Measurements from ENCODE around the gene TSHZ2.
"Not testable (repeated sequence)": the region's sequence is repeated elsewhere in the genome, so short reads cannot be mapped to it uniquely, and the experiment has no call there.

Gene TSHZ2

DNA sequence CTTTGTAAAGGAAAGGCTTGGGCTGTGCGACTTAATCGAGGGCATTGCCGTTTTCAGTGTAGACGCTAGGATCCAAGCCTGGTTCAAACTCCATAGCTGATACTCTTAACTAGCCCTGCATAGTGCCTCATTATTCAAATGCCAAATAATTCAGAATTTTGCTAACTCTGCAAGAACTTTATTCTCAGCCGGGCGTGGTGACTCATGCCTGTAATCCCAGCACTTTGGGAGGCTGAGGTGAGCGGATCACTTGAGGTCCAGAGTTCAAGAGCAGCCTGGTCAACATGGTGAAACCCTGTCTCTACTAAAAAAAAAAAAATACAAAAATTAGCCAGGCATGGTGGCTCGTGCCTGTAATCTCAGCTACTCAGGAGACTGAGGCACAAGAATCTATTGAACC, 394.8 kb downstream of the TSHZ2 start:
- DNase-seq: not testable (repeated sequence)

DNA sequence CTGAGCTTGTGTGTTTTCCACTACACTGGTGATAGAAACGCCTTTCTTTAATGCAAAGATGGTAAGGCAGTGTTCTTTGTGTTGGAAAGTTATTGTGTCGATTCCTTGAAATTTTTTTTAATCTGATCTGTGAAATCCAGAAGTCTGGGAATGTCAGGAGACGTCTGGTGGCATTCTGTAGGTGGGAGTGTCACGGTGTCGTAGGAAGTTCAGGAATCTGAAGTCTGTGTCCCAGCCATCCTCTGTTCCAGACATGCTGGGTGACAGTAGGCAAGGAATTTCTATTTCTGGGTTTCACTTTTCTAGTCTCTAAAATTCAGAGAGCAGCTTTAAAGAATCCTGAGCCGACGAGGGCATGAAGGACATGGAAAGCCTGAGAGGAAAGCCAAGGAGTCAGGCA, 397.7 kb downstream of the TSHZ2 start:
- DNase-seq: no peak

DNA sequence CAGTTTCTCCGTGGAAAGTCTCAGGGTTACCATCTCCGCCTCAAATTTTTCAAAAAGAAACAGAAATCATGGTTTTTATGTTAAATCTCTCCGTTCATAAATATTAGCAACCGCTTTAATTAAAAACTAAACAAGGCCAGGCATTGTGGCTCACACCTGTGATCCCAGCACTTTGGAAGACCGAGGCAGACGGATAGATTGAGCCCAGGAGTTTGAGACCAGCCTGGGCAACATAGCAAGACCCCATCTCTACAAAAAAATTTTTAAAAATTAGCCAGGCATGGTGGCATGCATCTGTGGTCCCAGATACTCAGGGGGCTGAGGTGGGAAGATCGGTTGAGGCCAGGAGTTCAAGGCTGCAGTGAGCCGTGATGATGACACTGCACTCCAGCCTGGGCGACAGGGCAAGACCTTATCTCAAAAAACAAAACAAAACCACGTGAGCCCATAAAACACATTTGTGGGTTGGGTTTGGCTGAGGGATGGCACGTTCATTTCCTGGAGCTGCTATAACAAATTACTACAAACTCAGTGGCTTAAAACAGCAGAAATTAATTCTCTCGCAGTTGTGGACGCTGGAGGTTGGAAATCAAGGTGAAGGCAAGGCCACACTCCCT, 398.3 kb downstream of the TSHZ2 start:
- no peak for DNase-seq

DNA sequence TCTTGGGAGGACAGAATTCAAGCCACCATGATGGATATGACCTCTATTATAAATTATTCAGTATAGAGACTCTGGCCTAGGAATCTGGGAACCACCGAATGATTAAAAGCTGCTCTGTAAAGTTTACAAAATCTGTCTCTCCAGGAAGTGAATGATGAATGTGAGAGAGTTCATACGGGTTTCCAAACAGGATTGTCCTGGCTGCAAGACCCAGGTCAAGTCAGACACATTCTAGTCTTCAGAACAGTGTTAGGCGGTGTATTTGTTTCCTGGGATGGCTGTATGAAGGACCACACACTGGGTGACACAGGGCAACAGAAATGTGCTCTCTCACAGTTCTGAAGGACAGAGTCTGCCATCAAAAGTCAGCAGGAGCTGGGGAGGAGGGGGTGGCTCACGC, 399.1 kb downstream of the TSHZ2 start:
- DNase-seq: no peak

DNA sequence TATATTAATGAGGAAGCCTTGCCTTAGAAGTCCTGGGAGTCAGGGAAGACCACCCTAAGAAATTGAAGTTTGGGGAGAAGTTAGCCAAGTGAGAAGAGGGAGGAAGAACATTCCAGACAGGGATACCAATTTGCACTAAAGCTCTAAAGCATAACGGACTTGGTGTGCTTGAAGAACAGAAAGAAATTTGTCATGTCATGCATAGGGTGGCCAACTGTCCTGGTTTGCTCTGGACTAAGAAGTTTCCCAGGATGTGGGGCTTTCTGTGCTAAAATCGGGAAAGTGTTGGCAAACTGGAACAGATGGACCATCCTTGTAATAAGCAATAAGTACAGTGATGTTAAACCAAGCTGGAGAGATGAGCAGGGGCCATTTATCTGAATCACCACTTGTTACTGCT, 403.9 kb downstream of the TSHZ2 start:
- DNase-seq: no peak

DNA sequence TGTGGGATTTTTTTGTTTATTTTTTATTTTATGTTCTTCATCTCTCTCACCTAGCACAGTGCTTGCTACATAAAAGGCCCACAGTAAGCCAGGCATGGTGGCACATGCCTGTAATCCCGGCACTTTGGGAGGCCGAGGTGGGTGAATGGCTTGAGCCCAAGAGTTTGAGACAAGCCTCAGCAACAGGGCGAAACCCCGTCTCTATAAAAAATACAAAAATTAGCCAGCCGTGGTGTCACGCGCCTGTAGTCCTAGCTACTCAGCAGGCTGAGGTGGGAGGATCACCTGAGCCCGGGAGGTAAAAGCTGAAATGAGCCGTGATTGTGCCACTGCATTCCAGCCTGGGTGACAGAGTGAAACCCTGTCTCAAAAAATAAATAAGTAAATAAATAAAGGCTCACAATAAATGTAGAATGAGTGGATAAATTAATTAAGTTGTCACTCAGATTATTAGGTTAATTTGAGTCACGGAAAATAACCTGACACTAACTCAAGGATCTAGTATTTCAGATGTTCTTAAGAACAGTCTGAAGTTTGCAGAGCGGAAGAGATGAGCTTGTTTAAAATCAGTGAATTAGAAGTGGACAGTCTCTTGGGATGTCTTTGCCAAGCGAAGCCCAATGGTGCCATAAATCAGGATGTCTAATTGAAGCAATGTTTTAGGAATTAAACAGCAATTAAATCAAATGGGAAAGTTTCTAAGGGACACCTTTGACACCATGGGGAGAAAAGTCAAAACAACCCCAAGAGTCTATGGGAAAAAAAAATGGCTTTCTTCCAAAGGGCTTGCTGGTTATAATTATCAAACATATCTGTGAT, 407.1 kb downstream of the TSHZ2 start:
- DNase-seq: no peak

DNA sequence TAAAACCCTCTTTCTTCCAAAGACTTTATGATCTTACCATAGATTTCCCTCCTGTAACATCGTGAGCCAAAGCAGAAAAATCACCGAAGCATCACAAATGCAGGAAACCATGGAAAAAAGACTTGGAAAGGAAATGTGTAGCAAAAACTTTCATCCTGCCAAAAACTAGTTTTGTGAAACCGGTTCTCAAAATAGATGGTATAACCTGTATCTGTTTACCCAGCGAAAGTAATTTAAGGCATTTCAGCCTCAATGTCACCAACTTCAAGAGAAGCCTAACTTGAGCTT, 407.6 kb downstream of the TSHZ2 start:
- no peak for DNase-seq

DNA sequence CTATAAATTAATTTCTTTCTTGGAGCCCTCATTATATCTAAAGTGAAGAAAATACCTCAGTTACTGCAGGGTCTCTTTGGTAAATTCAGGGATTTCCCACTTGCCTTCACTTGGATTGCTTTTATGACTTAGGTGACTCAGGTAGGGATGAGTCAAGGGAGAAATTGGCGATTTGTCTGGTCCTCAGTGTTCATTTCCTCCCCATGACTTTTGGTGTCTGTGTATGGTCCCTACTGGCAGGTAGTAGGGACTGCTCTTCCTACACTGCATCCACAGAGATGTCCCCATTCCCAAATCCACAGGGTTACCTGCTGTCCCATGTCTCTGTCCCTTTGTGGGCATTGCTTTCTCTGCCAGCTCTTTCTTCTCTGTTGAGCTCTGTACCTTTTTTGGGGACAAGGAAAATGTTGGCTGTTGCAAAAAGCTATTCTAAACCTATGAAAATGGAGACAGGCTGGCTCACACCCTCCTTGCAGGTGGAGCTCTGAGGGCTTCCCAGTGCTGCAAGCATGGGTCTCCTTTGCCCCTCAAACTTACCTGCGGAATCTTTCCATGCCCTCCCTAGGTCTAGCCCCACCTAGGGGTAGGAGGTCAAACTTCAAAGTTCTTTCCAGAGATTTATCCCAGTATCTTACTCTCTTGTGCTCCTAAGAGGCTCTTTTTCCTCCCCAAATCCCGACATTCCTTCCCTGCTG, 409.6 kb downstream of the TSHZ2 start:
- DNase-seq: no peak

DNA sequence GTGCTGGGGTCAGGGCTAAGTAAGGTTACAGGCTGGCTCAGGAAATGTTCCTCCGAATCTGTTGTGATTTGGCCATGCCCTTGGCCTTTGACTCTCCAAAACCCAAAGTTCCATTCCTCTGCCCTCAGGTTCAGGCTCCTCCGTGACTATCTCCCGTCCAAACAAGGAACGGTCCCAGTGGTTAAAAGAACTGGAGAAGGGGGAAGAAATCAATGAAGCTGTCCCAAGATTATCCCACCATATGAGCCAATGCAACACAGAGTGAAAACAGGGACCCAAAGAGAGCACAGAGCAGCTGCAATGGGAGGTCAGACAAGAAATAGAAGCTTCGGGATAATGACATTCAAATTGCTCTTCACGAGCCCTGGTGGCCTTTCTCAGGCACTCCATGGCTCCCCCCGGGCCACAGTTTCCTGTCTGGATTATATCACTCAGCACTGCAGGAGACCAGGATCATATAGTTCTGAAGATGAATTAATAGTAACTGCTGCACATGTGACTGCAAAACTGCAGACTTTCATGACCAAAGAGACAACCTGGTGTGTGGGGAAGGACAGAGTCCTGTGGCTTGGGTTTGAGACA, 410.2 kb downstream of the TSHZ2 start:
- no peak for DNase-seq

DNA sequence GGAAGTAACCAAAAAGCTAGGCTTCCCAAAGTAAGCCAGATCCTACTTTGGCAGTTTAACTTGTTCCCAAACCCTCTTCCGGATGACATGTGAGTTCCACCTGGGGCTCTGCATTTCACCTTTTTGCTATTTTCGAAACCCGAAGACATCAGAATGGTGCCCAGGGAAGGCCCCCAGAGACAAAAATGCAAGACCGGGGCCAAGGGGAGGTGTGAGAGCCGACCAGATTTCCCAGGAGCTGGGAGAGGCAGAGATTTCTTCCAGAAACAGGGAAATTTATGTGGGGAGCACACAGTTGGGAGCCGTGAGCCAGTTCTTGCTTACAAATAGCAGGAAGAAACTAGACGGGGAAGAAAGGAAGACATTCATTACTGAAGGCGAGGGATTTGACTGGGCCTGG, 411.8 kb downstream of the TSHZ2 start:
- DNase-seq: no peak

DNA sequence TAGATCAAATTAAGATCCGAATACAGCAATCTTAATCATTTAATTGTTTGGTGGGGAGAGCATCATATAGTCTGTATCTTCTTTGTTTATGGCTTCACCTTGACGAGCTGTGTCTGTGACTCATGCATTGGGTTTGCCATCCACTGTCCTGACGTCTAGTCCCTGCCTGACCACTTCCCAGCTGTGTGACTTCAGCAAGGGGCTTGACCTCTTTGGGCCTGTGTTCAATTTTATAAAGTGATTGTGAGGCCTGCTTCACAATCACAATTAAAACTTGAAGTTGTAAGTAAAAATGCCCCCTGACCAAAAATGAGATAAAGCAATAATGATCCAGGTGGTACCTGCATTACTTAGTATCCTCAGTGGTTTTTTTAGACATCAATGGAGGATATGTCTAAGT, 412.2 kb downstream of the TSHZ2 start:
- no peak for DNase-seq

DNA sequence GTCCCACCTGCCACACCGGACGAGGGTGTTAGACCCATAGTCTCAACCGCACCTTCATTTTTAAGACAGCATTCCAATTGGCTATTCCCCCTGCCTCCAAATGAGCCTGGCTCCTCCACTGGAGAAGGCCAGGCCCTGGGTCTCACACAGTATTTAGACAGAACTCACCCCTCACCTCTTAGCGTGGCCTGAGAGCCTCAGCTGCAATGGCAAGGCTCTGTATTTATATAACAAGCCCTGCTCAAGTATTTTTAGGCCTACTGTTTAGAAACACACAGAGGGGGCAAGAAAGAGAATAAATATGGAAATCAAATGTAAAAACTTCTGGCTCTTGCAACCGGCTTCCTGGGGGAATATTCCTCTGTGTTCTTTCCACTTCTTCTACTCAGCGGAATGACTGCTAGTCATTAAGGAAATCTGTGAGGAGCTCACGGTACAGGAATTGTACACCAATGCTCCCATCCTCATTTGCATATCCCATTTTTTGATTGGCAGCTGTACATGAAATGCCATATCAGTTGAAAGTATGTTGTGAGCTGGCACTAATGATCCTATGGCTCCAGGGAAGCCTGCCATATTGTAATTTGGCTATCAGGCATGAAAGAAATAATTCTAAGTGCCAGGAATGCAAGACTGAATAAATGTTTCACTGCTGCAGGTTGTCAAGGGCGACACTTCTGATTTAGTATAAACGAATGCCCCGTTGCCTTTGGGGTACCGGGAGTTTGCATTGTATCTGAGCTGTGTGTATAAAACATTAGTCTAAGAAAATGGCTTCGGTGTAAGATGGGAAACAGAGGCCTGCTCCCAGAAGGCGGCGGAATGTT, 414.0 kb downstream of the TSHZ2 start:
- no peak for DNase-seq

DNA sequence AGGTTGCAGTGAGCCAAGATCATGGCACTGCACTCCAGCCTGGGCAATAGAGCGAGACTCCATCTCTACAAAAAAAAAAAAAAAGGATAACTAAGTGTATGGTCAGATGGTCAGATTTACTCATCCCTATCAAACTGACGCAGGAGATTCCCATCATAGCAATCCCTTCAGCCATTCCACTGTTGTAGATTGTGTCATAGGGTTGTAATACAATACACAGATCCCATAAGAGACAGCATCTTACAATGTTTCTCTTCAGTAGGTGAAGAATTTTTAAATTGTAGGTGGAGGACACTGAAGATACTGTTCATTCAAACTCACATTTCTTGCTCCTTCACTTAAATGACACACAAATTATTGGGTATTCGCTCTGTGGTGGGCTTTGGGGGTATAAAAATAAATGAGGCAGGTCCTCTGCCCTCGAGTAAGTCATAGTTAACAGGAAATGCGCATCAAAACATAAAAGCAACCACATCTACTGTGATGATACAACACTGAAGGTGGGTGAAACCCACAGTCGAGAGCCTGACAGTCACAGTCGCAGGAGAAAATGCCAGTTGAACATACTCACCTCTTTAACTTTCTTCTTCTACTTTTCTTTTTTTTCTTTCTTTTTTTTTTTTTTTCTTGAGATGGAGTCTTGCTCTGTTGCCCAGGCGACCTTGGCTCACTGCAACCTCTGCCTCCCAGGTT, 416.0 kb downstream of the TSHZ2 start:
- no peak for DNase-seq

DNA sequence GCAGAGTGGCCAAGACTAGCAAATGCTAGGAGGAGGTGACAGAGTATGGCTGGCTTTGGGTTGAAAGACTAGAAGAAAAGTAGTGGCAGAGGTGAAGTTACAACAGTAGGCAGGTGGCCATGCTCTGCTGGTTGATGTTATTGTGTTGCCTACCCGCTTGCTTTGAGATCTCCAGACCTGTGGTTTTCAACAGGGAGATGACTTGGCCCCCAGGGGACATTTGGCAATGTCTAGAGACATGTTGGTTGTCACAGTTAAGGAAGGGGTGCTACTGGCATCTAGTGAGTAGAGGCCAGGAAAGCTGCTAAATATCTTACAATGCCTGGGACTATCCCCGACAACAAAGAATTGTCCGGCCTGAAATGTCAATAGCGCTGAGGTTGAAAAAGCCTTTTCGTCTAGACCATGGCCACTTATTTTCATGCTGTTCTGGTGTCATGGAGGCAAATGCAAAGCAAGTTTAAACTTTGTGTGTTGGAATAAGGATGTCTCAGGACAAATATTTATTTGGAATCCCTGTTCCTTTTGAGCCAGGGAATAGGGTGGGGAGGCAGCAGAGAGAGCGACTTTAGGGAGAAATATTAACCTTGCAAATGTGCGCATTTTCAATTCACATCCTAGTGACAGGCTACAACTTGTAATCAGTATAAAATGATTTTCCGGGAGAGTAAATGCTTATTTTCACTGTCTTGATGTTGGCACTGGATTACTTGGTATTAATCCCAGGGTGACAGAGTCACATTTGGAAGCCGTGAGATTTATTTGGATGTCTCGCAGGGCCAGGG, 417.6 kb downstream of the TSHZ2 start:
- no peak for DNase-seq

DNA sequence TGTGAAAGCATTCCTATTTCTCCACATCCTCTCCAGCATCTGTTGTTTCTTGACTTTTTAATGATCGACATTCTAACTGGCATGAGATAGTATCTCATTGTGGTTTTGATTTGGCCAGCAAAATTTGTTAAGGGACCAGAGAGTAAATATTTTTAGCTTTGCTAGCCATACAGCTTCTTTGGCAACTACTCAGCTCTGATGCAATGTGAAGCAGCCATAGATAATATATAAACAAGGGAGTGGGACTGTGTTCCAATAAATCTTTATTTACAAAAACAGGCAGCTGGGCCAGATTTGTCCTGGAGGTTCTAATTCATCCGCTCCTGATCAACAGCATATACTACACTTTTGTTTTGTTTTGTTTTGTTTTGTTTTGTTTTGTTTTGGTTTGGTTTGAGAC, 418.6 kb downstream of the TSHZ2 start:
- DNase-seq: no peak

DNA sequence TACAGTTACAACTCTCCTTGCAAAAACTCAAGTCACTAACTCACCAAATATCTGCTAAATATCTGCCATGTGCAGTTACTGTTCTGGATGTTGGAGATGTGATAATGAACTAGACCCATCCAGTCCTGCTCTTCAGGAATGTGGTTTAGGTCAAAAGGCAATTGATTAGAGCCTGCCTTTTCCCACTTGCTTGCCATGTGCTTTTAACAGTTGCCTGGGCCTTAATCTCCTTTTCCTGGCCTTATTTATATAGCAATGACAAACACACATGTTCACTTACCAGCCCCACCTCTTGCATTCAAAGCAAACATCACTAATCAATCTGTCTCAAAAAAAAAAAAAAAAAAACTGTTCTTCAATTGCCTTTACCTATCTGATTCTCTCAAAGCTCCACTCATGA, 422.3 kb downstream of the TSHZ2 start:
- no peak for DNase-seq

DNA sequence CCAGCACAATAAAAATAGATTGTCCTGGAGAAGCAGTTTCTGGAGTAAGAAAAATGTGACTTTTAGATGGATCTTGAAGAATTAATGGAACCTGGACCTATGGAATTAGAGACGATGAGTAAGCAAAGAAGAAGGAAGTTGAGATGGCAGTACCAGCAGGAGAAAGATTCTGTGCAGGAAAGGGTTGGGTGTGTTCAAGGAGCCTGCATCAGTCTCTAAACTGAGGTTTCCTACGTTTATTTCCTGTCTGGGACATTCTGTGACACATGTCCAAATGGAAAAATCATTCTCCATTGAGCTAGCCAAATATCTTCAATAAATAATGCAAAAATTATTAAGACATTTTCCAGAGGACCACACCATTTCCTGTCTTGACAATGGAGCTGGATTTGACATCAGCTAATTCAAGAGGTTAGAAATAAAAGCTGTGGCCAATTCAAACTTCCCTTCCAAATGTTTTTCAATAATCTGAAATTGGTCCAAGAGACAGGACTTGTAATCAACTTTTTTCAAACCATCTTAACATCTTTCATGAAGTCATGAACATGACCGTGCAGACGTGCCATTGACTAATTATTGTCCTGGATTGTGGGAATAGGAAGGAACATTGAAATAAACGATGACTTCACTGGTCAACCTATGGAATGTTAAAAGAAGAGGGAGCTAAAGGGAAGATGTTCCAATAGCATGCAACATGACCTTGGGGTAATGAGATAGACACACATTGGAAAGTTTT, 423.2 kb downstream of the TSHZ2 start:
- DNase-seq: no peak

DNA sequence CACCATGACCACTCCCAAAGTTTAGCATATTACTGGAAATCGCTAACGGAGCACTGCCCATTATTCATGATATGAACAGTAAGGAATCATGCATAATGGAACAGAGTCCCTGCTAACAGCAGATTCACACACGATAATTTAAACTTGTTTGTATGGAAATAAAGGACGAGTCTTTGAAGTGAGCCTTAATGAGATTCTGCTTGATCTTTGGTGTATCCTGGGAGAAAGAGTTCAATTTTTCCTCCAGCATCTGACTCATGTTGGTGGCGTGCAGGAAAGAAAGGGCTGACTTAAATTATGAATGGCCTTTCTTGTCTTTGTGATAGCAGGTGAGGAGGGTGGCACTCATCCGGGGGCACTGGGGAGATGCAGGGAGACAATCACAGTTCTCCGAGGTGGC, 426.9 kb downstream of the TSHZ2 start:
- DNase-seq: no peak

DNA sequence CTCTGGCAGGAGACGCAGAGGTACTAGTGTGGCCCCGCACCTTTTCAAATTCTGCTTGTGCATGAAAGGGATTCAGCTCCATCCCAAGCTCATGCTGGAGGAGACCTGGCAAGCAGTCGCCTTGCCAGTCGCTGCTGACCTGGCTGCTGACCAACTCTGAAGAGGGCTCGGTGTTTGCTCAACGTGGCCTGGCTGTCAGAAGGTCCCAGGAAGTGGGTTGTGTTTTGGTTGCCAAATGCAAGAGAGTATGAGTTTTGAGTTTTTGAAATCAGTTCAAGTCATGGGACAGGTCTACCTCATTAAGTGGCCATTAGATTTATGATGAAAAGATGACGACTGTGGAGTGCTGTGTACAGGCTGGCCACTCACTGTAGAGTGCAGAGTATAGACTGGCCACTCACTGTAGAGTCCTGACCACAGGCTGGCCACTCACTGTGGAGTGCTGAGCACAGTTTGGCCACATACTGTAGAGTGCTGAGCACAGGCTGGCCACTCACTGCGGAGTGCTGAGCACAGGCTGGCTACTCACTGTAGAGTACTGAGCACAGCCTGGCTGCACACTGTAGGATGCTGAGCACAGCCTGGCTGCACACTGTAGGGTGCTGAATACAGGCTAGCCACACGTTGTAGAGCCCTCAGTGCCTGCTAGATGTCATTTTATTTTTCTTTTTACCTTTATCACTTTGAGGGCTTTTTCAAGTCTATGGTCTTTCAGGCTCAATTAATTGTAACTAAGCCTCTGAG, 427.6 kb downstream of the TSHZ2 start:
- no peak for DNase-seq
